NCI-H146 treated with DMSO at 0.1 percent for 48 hours (cell line): ENCODE data around the gene DLGAP4.
A peak's percentile ranks its signal among the peaks of the same experiment; 100 is the strongest.
"Not testable (repeated sequence)": the region's sequence is repeated elsewhere in the genome, so short reads cannot be mapped to it uniquely, and the experiment has no call there.

Experiments
- DNase-seq: peaks from one replicate; lab custom pipeline; 2025; ENCODE audit not compliant: unreplicated experiment; lab: John Stamatoyannopoulos, UW

Gene DLGAP4

DNA sequence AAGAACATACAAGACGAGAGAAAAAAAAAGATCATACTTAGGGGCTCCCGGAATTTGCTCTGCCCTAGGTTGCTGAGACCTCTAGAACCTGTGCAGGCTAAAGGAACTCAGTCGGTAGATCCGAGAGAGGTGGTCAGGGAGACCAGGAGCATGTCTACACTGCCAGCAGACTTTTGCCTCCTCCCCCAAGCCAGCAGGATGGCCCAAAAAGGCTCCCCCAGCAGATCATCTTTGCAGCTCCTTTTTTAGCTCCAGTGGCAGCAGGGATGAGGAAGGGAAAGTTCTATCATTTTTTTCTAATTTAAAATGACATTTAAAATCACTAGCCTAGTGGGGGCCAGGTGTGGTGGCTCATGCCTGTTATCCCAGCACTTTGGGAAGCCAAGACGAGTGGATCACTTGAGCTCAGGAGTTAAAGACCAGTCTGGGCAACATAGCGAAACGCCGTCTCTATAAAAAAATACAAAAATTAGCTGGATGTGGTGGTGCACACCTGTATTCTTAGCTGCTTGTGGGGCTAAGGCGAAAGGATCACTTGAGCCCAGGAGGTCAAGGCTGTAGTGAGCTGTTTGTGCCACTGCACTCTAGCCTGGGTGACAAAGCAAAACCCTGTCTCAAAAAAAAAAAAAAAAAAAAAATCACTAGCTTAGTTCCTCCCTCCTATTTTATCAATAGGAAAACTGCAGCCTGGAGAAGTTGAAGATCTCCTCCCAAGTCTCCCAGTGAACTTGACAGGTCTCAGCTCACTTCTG, 165.9 kb downstream of the DLGAP4 start:
- no peak for DNase-seq

GRCh38 chr20:36472637-36473090, 166.5 kb downstream of the DLGAP4 start:
- no peak for DNase-seq

DNA sequence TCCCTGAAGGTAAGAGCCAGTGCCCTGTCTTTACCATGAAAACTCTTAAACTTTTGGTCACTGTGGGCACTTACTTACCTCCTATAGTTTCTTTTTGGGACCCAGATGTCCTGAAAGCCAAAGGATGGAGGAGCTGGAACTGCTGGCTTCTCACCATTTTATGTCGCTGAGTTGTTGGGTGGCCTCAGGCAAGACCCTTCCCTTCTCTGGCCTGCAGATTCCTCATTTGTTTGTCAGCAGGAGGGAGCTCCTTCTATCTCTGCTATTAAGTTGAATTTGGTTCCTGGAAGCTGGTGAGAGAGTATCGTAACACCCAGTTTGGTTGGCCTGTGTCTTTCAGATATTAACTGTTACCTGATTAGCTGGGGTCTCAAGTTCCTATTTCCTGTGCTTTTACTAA, 167.0 kb downstream of the DLGAP4 start:
- DNase-seq: no peak

GRCh38 chr20:36474563-36474962, 168.4 kb downstream of the DLGAP4 start:
- DNase-seq: no peak

- not testable (repeated sequence) for DNase-seq
Observed at GRCh38 chr20:36475054-36475453, 168.9 kb downstream of the DLGAP4 start.

DNA sequence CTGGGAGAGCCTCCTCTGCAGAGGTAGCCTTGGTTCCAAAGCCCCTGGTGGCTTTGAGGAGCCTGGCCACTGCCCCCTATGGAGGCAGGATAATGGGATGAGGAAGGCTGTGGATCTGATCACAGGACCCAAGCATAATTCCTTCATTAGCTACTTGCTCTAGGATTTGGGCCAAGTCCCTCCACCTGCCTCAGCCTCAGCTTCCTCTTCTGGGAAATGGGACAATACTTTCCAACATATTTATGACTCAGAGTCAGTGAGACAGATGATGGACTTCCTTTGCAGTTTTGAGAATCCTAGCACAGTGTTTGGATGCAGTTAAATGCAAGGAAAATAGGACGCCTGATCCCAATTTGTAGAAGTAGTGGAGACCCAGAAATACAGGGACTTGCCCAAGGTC, 171.3 kb downstream of the DLGAP4 start:
- DNase-seq: no peak

DNA sequence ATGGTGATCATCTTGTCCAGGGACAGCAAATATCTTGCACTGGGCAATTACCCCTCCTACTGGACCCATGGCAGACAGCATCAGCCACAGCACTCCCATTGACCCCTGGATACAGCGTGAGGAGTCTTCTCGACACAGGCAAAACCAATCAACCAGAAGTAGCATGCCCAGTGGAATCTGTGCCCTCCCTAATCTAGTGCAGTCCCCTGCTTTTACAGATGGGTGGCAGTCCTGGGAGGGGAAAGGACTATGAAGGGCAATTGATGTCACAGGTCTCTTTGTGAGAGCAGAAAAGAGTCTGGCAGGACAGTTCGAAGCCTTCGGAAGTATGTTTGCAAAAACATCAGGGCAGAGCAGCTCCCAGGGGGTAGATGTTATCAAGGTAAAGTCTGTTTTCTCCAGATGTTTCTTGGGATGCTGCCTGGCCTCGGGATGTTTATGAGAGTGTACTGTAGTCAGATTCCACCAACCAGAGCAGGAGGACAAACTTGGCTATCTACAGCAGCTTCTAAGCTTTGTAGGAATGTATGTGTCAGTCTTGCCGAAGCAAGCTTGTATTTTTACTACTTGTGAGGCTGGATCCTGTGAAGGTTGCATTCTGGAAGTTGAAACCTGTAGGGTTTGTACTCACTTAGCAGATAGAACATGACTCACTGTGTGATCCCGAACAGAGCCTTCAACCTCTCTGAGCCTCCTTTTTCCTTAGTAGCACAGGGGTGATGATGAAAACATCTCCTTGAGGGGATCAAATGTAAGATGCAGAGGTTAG, 172.2 kb downstream of the DLGAP4 start:
- no peak for DNase-seq

DNA sequence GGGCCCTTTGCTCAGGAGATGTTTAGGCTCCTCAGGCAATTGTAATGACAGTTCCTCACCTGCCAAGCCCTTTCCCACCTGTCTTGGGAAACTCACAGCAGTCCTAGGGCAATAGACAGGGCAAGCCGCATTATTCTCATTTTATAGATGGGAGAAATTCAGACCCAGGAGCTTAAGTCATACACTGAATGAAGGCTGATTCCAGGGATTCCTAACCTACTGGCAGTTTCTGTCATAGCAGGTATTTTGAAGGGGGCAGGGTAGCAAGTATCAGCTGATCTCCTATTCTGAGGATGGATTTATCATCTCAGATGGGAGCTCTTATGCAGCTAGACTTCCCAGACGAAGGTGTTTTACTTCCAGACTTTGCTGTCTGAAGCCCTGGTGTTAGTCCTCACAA, 173.8 kb downstream of the DLGAP4 start:
- DNase-seq: no peak

DNA sequence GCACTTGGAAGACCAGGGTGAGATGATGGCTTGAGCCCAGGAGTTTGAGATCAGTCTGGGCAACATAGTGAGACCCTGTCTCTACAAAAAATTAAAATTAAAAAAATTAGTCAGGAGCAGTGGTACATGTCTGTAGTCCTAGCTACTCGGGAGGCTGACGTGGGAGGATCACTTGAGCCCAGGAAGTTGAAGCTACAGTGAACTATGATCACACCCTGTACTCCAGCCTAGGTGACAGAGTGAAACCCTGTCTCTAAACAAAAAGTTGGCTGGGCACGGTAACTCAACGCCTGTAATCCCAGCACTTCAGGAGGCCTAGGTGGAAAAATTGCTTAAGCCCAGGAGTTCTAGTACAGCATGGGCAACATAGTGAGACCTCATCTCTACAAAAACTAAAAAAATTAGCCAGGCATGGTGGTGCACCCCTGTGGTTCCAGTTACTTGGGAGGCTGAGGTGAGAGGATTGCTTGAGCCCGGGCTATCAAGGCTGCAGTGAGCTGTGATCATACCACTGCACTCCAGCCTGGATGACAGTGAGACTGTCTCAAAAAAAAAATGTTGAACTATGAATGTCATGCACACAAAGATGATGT, 174.4 kb downstream of the DLGAP4 start:
- DNase-seq: no peak

DNA sequence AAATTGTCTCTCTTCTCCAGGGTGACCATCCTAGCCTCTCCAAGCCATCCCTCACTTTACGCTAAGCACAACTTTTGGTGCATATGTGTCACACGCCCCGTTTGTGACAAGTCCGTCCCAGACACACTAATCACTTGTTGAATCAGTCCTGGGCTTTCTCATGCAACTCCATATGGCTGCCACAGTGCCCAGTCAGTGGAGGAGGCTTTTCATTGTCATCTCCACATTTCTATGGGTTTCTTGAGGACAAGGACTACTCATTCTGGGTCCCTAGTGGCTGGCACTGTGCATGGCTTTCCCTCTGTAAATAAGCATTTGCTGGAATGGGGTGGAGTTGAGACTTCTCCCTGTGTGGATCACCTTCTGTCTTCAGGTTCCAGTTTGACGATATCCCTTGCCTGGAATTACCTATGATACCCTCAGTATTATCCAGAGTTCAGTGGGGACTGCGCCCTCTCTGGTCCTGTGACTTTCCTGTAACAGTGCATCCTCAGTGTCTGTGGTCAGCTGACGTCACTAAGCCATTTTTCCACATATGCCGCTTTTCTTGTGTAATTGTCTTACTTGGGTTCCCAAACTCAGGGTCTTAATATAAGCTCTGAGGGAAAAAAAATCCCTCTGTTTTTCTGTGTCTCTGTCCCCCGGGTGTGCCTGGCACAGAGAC, 175.4 kb downstream of the DLGAP4 start:
- no peak for DNase-seq

GRCh38 chr20:36482044-36482473, 175.9 kb downstream of the DLGAP4 start:
- peak; percentile 64 for DNase-seq

DNA sequence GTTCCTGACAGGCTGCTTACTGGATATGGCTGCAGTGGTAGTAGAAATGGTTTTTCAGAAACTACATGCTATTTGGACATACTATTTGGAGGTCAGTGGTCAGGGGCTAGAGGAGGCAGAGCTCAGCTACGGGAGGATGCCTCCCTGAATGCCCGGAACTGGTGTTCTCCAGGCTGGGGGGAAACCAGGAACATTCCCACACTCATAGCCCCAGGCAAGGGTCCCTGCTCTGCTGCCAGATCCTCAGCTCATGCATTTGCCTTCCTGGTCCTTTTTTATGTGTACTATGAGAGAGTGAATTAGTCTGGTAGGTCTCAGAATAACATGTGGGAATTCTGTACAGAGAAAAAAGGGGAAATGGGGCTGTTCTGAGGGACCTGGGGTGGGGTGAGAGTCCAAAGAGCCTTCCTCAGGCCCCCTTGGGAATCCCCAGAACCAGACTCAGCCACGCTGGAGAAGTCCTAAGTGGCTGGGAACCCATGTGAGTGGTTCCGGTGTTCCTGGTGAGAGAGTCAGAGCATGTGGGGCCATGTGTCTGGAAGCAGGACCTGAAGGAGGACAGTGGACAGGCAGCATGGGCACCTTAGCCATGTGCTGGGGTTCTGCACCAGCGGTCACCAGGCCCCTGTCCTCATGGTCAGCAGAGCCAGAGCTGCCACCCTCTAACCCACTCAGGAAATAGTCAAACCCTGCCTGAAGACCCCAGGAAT, 177.2 kb downstream of the DLGAP4 start:
- DNase-seq: no peak

DNA sequence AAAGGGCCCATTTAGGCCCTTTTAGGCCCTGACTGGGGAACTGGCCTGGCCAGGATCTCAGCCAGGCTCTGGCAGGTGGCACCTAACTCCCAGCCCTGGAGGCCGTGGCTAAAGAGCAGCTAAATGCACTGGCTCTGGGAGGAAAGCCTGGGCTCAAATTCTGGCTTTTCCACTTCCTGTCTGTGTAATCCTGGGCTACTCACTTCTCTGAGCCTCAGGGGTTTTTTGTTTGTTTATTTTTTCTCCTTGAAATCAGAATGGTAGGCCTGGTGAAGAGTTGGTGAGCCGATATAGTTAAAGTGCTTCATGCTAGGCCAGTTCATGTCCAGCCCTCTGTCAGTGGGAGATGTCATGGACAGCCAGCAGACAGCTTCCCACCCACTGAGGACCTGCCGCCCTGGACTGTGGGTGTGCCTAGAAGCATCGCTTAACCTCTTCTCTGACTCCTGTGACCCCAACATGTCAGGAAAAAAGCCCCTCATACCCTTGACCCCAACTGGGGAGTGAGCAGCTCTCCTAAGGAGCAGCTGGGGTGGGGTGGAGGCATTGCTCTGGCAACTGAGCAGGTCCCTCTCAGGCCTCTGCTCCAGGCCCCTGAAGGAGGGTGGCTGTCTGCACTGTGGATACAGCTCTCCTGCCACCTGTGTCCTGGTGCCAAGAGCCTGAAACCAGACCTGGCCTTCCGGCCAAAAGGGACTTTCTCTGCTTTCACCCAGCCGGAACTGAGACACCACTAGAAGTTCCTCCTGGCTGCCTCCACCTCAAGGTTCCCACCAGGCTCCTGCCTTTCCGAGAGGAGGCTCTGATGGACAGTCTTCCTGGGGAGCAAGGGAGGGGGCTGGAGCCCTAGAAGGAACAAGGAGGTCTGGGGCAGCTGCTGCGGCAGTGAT, 178.0 kb downstream of the DLGAP4 start:
- no peak for DNase-seq

DNA sequence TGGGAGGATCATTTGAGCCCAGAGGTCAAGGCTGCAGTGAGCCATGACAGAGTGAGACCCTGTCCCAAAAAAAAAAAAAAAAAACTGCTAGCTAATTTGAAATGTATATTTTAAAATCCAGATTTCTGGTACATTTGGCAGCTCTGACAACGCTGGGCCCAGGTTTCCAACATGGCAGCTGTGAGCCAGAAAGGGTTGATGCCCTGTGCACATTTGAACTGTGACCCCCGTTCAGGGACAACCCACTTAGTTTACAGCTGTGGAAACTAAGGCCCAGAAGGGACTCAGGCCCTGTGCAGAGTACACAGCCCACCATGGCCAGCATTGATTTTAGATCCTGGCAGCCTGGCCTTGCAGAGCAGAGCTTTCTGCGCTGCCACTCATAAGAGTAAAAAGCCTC, 179.1 kb downstream of the DLGAP4 start:
- no peak for DNase-seq

- no peak for DNase-seq
Observed at GRCh38 chr20:36487069-36487468, 180.9 kb downstream of the DLGAP4 start.

- DNase-seq: no peak
Observed at GRCh38 chr20:36490191-36490590, 184.1 kb downstream of the DLGAP4 start.

DNA sequence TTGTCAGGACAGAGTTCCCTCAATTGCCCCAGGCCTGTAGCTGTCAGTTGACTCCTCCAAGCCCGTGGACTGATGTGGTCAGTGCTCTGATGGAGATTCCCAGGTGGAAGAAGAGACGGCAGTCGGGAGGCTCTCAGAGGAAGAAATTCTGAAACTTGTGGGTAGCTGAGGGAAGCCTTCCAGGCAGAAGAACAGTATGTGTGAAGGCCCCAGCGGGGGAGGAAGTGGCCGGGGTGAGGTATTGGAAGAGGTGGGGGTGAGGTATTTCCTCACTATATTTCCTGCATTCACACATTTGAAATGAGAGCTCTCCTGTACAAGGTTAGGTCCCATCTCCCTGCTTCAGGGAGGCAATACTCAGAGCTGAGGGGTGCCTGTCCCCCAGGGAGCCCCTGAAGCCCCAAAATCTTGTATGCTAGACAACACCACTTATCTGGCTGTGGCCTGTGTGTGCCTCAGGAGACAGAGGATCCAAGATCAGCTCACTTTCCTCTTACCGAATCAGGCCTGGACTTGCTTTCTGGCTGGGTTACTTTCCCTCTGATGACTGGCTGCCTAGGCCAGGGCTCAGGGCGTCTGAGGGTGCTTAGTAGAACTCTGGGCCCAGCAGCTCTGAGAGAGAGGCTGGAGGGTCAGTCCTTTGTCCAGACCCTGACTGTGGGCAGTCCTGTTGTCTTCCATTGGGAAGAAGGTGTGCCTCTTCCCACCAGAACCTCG, 185.9 kb downstream of the DLGAP4 start:
- no peak for DNase-seq

- no peak for DNase-seq
Observed at GRCh38 chr20:36493051-36493800, 187.1 kb downstream of the DLGAP4 start.

GRCh38 chr20:36493801-36494114, 187.6 kb downstream of the DLGAP4 start:
- no peak for DNase-seq
